HG03460 (cell line): Measurements from ENCODE around the gene CCS.
"Not testable (repeated sequence)": the region's sequence is repeated elsewhere in the genome, so short reads cannot be mapped to it uniquely, and the experiment has no call there.

Source experiments
- ATAC-seq: cut with Tn5 transposase; IDR thresholded peaks from one replicate; pipeline ENCODE4 v1.9.1; 2021; ENCODE audit not compliant: unreplicated experiment

Gene CCS

GRCh38 chr11:66589996-66590675 is 2.8 kb upstream of the CCS start:
- no peak for ATAC-seq

DNA sequence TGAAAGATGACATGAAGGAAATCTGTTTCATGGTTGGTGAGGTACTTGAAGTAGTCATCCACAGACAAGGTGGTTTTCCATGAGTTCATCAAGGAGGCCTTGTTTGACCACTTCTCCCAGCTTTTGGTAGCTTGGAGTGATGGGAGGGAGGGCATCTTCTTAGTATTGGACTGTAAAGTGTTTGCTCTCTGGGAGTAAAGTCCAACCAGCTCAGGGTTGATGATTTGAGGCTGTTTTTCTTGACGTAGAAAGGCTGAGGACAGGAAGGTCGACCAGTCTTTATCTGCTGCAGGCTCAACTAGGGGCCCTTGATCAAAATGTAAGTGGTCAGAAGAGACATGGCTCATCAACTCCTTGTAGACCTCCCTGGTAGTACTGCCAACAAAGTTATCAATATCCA is 1.8 kb upstream of the CCS start:
- ATAC-seq = no peak

- ATAC-seq = peak; percentile 14
Measured at GRCh38 chr11:66593303-66593635, 284 bp downstream of the CCS start.

GRCh38 chr11:66593650-66594049 is 665 bp downstream of the CCS start:
- ATAC-seq = no peak

- ATAC-seq = no peak
Measured at GRCh38 chr11:66595245-66595904, 2.4 kb downstream of the CCS start.

DNA sequence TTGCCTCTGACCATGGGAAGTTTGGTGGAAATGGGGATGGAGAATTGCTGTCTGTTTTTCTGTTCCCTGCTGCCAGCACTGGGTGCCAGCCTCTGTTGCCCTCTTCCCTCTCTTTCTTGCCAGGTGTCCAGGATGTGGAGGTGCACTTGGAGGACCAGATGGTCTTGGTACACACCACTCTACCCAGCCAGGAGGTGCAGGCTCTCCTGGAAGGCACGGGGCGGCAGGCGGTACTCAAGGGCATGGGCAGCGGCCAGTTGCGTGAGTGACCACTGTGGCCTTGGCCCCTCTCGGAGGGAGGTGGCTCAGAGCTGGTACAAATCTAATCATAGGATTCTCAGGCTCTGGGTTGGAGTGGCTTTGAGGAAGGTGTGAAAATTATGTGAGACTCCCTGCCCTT is 6.0 kb downstream of the CCS start:
- ATAC-seq = no peak

GRCh38 chr11:66600219-66600618 is 7.2 kb downstream of the CCS start:
- no peak for ATAC-seq

DNA sequence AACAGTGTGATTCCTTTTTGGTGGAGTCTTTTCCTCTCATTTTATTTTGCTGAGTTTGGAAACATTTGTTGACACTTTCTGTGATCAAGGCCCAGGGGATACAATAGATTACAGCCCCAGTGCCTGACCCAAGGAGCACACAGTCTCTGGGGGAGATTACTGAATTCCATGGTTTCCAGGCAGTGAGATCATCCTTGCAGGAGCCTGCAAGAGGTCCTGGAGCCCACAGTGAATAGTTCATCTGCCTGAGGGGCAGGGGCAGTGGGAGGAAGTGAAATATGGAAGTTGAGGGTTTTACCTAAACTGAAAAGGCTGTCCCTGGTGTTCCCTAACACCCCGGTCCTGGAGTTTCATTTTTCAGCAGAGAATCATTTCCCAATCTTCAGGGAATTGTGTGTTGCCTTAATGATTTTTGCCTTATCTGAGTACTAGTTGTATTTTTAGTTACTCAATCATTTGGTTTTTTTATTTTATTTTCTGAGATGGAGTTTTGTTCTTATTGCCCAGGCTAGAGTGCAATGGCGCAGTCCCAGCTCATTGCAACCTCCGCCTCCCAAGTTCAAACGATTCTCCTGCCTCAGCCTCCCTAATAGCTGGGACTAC is 7.7 kb downstream of the CCS start:
- ATAC-seq = no peak

- no peak for ATAC-seq
Measured at GRCh38 chr11:66603072-66603471, 10.1 kb downstream of the CCS start.

GRCh38 chr11:66604155-66604554 is 11.2 kb downstream of the CCS start:
- ATAC-seq = no peak

- not testable (repeated sequence) for ATAC-seq
Measured at GRCh38 chr11:66606608-66607007, 13.6 kb downstream of the CCS start.

- no peak for ATAC-seq
Measured at GRCh38 chr11:66607126-66607834, 14.3 kb downstream of the CCS start.

DNA sequence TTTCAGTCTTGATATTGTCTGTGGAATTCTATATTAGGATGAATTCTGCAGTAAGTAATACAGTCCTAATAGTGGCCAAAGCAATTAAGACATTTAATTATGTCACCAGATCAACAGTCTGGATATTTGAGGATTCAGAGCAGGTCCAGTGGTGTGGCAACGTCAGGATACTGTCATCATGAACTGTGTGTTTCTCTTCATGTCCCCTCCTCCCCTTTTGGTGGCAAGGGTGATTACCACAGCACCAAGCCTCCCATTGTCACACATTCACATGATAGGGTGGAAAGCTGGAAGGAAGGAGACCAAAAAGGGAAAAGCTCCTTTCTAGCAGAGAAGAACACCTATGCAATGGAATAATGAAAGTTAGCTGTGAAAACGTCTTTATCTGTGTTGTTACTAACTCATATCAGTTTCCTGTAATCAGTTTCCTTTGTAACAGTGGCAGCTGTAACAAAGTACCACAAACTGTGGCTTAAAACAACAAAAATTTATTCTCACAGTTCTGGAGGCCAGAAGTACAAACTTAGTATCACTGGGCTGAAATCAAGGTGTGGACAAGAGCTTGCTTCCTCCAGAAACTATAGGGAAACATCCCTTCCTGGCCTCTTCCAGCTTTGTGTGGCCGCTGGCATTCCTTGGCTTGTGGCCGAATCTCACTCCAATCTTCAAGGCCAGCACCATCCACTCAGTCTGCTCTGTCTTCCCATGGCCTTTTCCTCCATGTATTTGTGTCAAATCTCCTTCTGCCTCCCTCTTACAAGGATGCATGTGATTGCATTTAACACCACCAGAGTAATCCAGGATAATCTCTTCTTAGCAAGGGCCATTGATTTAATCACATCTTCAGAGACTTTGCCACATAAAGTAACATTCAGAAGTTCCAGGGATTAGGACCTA is 17.0 kb downstream of the CCS start:
- ATAC-seq = no peak

DNA sequence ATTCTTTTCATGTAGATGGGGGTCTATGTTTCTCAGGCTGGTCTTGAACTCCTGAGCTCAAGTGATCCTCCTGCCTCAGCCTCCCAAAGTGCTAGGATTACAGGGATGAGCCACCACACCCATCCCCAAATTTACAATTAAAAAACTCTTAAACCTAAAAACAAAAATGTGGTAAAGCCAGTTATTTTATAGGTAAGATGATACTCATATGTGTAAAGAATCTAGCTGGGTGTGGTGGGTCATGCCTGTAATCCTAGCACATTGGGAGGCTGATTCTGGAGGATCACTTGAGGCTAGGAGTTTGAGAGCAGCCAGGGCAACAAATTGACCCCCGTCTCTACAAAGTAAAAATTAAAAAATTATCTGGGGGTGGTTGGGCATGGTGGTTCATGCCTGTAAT is 19.5 kb downstream of the CCS start:
- ATAC-seq = no peak

DNA sequence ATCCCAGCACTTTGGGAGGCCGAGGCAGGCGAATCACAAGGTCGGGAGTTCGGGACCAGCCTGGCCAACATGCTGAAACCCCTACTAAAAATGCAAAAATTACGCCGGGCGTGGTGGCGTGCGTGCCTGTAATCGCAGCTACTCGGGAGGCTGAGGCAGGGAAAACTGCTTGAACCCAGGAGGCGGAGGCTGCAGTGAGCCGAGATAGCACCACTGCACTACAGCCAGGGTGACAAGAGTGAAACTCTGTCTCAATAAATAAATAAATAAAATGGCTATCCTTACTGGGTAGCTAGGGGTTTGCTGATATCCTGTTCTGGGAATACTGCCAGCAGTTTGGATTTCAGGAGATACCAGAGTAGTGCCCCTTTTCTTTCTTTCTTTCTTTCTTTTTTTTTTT is 21.1 kb downstream of the CCS start:
- no peak for ATAC-seq

DNA sequence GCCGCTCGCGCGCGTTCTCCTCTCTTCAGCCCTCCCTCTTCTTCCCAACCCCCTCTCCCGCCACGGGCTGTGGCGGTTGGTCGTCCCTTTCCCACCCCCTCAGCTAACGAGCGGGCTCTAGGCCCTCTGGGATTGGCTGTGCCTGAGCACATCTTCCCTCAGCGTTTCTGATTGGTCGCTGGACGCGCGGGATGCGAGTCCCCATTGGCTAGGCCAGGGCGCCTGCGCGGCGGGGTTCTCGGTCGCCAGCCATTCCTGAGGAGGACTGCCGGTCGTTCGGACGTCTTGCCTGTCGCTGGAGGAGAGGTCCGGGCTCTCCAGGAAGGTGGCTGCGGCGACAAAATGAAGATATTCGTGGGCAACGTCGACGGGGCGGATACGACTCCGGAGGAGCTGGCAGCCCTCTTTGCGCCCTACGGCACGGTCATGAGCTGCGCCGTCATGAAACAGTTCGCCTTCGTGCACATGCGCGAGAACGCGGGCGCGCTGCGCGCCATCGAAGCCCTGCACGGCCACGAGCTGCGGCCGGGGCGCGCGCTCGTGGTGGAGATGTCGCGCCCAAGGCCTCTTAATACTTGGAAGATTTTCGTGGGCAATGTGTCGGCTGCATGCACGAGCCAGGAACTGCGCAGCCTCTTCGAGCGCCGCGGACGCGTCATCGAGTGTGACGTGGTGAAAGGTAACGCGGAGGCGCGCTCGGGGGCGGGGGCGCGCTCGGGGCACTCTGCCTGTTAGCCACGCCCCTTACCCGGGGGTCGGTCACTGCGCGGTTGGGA is 23.6 kb downstream of the CCS start, which contains the start of gene RBM14:
TSS of gene RBM14 (plus strand) at position 252 of the 776 bp plus-strand sequence. CDS start at position 343, 91 bp downstream.
- peak; percentile 88 for ATAC-seq

- ATAC-seq = peak; percentile 11
Measured at GRCh38 chr11:66617155-66617834, 24.3 kb downstream of the CCS start.

DNA sequence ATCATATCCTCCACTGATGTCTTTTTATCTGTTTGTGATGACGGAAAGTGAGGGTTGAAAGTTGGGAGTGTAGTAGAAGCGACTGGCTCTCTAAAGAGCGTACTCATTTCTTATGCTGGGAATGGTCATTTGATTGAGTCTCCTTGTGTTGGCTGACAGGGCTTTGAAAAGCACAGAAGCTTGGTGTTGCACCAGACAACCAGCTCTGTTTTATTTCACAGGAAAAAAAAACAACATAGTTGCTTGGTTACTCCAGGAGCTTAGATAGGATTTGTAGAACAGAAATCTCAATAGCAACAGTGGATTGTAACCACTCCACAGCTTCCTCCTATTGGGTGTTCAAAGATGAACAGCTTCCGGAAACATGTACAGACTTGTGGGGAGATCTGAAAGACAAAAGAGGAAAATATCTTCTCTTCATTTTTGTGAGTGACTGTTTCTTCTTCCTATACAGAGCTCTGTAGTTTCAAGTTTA is 26.1 kb downstream of the CCS start:
- ATAC-seq = no peak

GRCh38 chr11:66624450-66624849 is 31.5 kb downstream of the CCS start:
- ATAC-seq = no peak
